ENCODE results near the gene FYCO1. TPM values are rescaled to one million over a fixed set of nuclear protein-coding genes. Genes with fewer than 3 reads are reported as not detected.

FYCO1 gene
- total and polyA plus RNA-seq, 9 of the 15 experiments (the other 6 are each of a cell fraction or from before 2014, with no cell fraction given), result 2.1 to 13.8 (median 7.4) TPM

- TF ChIP-seq ATF1 (CRISPR knock-in tag; IDR thresholded peaks at IDR 0.05) (no peak), ATF1 (tag; IDR thresholded peaks at IDR 0.05) (peak; percentile 61; the same call in 1 of the 2 replicates), SMAD4 (CRISPR knock-in tag; conservative IDR thresholded peaks at IDR 0.05) (0 out of 2 replicates have a peak, but pooled peaks have one; percentile 5), ZNF584 (CRISPR knock-in tag; IDR thresholded peaks at IDR 0.05; ENCODE audit: low read depth) (peak; percentile 63; the same call in 1 of the 2 replicates), SMAD3 (CRISPR knock-in tag; conservative IDR thresholded peaks at IDR 0.05) (0 out of 2 replicates have a peak, but pooled peaks have one; percentile 30), ETV1 (tag; conservative IDR thresholded peaks at IDR 0.05; ENCODE audit: low read depth) (0 out of 2 replicates have a peak, but pooled peaks have one; percentile 8), ZNF766 (CRISPR knock-in tag; conservative IDR thresholded peaks at IDR 0.05) (peak; percentile 46; the same call in 1 of the 2 replicates), CEBPB (tag; IDR thresholded peaks at IDR 0.05) (peak; percentile 21; the same call in 1 of the 2 replicates), BRD4 (IDR thresholded peaks at IDR 0.05) (0 out of 2 replicates have a peak, but pooled peaks have one; percentile 30), ZNF436 (CRISPR knock-in tag; IDR thresholded peaks at IDR 0.05) (no peak), TRIM24 (IDR thresholded peaks at IDR 0.05) (peak; percentile 95 to 96; a peak in 3 of 4 replicates), HIVEP1 (CRISPR knock-in tag; IDR thresholded peaks at IDR 0.05) (no peak), SLC30A9 (CRISPR knock-in tag; IDR thresholded peaks at IDR 0.05) (no peak), NR2C2 (CRISPR knock-in tag; IDR thresholded peaks at IDR 0.05) (no peak), NR2C2 (tag; IDR thresholded peaks at IDR 0.05) (peak; percentile 58; the same call in 1 of the 2 replicates), NR2C1 (IDR thresholded peaks at IDR 0.05) (no peak), NR2C1 (tag; IDR thresholded peaks at IDR 0.05) (peak; percentile 38), MAFG (tag; conservative IDR thresholded peaks at IDR 0.05) (peak; percentile 82), ATF3 (IDR thresholded peaks at IDR 0.05) (peak; percentile 77; the same call in 1 of the 2 replicates), ATF3 (CRISPR knock-in tag; conservative IDR thresholded peaks at IDR 0.05) (no peak), RFX1 (IDR thresholded peaks at IDR 0.05) (no peak), ZNF589 (CRISPR knock-in tag; IDR thresholded peaks at IDR 0.05; ENCODE audit: low read depth) (peak; percentile 91), RBFOX2 (IDR thresholded peaks at IDR 0.05; ENCODE audit: low read depth, low read length) (0 out of 2 replicates have a peak, but pooled peaks have one; percentile 17), ZNF316 (IDR thresholded peaks at IDR 0.05) (peak; percentile 44; the same call in 1 of the 2 replicates), ATF4 (CRISPR knock-in tag; IDR thresholded peaks at IDR 0.05) (peak; percentile 92), MEF2D (tag; conservative IDR thresholded peaks at IDR 0.05; ENCODE audit: low read depth) (peak; percentile 59; the same call in 1 of the 2 replicates), CEBPG (CRISPR knock-in tag; IDR thresholded peaks at IDR 0.05) (peak; percentile 76), CEBPG (tag; conservative IDR thresholded peaks at IDR 0.05 in 1 of 2, IDR thresholded peaks at IDR 0.05 in 1 of 2) (peak; percentile 83 to 95), MYNN (IDR thresholded peaks at IDR 0.05) (no peak), MYNN (CRISPR knock-in tag; IDR thresholded peaks at IDR 0.05) (no peak), ZNF76 (CRISPR knock-in tag; IDR thresholded peaks at IDR 0.05; ENCODE audit: borderline replicate concordance) (no peak)
Observed at GRCh38 chr3:46013316-46014094, 17.9 kb upstream of the FYCO1 start (continued).

Data from K562 (cell line).